HFFc6 (cell line): ENCODE data around the gene RCN1. TPM values are rescaled to one million over a fixed set of nuclear protein-coding genes. Genes with fewer than 3 reads are reported as not detected.

ENCODE experiments used
- DNase-seq: peaks from one replicate; pipeline ENCODE4 v3.0.0-alpha.2; 2018
- H3K27ac Mint-ChIP-seq: 2 replicates; pipeline ENCODE4 v1.8.0; 2020; ENCODE audit warnings: mild to moderate bottlenecking, mixed read lengths
- H3K27me3 Mint-ChIP-seq: 2 replicates; pipeline ENCODE4 v1.8.0; 2021; ENCODE audit warnings: mild to moderate bottlenecking, moderate library complexity, mixed read lengths; ENCODE audit not compliant: insufficient read depth
- H3K36me3 Mint-ChIP-seq: 2 replicates; pipeline ENCODE4 v1.8.0; 2021; ENCODE audit warnings: low read depth, mixed read lengths
- H3K4me1 Mint-ChIP-seq: 2 replicates; pipeline ENCODE4 v1.8.0; 2020; ENCODE audit warnings: low read depth, mixed read lengths
- H3K4me3 Mint-ChIP-seq: 2 replicates; pipeline ENCODE4 v1.8.0; 2020; ENCODE audit warnings: mild to moderate bottlenecking, moderate library complexity, mixed read lengths
- H3K9me3 Mint-ChIP-seq: 2 replicates; pipeline ENCODE4 v1.8.0; 2020; ENCODE audit warnings: mild to moderate bottlenecking, mixed read lengths
- CTCF ChIP-seq: fragments of 200-600 bp; sonication (generic); IDR thresholded peaks from 2 replicates; pipeline ENCODE4 v1.5.0; 2021; ENCODE audit warnings: antibody characterized with exemption, mild to moderate bottlenecking
- total RNA-seq, 6 experiments: library from RNA; stranded (reverse); fragmentation: NEBNext Ultra II Directional; extraction: Animal tissue kit (Norgen Biotek cat#: 25700); gene quantifications; 2 replicates in 1 of 6; 3 replicates in 5 of 6; pipeline ENCODE4 v1.2.3, GENCODE V29; 2021

RCN1 gene
- total RNA-seq, 6 experiments from 2014 or later = 212 to 294 (median 264) TPM

GRCh38 chr11:32148895-32149294 is 58.0 kb downstream of the RCN1 start:
- Mint-ChIP-seq H3K4me1 (peaks cover 18% of the 10 kb centered on the region), H3K4me3 (no peak overlapping the region), H3K36me3 (no peaks in the 10 kb centered on the region), H3K27me3 (peaks cover 3% of the 10 kb centered on the region), H3K27ac (no peak overlapping the region), H3K9me3 (no peaks in the 10 kb centered on the region)
- TF ChIP-seq CTCF = no peak
- DNase-seq = peak; percentile 8

GRCh38 chr11:32149748-32150147 is 58.9 kb downstream of the RCN1 start:
- no peak for DNase-seq
- H3K27ac Mint-ChIP-seq = no peak overlapping the region
- no peak overlapping the region for H3K4me3 Mint-ChIP-seq
- H3K4me1 Mint-ChIP-seq = peaks cover 18% of the 10 kb centered on the region
- no peak for TF ChIP-seq CTCF
- H3K27me3 Mint-ChIP-seq = peaks cover 4% of the 10 kb centered on the region
- H3K9me3 Mint-ChIP-seq = no peaks in the 10 kb centered on the region
- H3K36me3 Mint-ChIP-seq = no peaks in the 10 kb centered on the region

- DNase-seq = no peak
- Mint-ChIP-seq H3K9me3 (no peaks in the 10 kb centered on the region), H3K27me3 (peaks cover 9% of the 10 kb centered on the region), H3K4me1 (peaks cover 18% of the 10 kb centered on the region), H3K27ac (no peak overlapping the region), H3K4me3 (no peak overlapping the region), H3K36me3 (no peaks in the 10 kb centered on the region)
- TF ChIP-seq CTCF = no peak
Measured at GRCh38 chr11:32151027-32151426, 60.2 kb downstream of the RCN1 start.

- TF ChIP-seq CTCF = no peak
- DNase-seq = no peak
- H3K9me3 Mint-ChIP-seq = no peaks in the 10 kb centered on the region
- H3K36me3 Mint-ChIP-seq = no peaks in the 10 kb centered on the region
- H3K27ac Mint-ChIP-seq = no peak overlapping the region
- H3K4me3 Mint-ChIP-seq = no peak overlapping the region
- peaks cover 9% of the 10 kb centered on the region for H3K27me3 Mint-ChIP-seq
- peaks cover 18% of the 10 kb centered on the region for H3K4me1 Mint-ChIP-seq
Measured at GRCh38 chr11:32152216-32152615, 61.3 kb downstream of the RCN1 start.

GRCh38 chr11:32152821-32153220 is 61.9 kb downstream of the RCN1 start:
- Mint-ChIP-seq H3K27ac (no peak overlapping the region), H3K36me3 (no peaks in the 10 kb centered on the region), H3K27me3 (peaks cover 9% of the 10 kb centered on the region), H3K4me1 (peaks cover 18% of the 10 kb centered on the region), H3K9me3 (no peaks in the 10 kb centered on the region), H3K4me3 (no peak overlapping the region)
- TF ChIP-seq CTCF = no peak
- DNase-seq = no peak

- Mint-ChIP-seq H3K4me1 (peaks cover 12% of the 10 kb centered on the region), H3K27ac (no peak overlapping the region), H3K36me3 (no peaks in the 10 kb centered on the region), H3K27me3 (peaks cover 10% of the 10 kb centered on the region), H3K9me3 (no peaks in the 10 kb centered on the region), H3K4me3 (no peak overlapping the region)
- no peak for TF ChIP-seq CTCF
- DNase-seq = no peak
Measured at GRCh38 chr11:32153747-32154146, 62.9 kb downstream of the RCN1 start.
